ENCODE measurements around the gene MAP3K21. TPM values are rescaled to one million over a fixed set of nuclear protein-coding genes. Genes with fewer than 3 reads are reported as not detected.

Gene MAP3K21
- polyA plus RNA-seq, 1 donor from 2014 or later, result 3.7 TPM

GRCh38 chr1:233323718-233324117 lies 3.8 kb upstream of the MAP3K21 start:
- Histone ChIP-seq H3K79me2 (replicated peaks; ENCODE audit: insufficient read depth, low read length) (no peaks in the 10 kb centered on the region), H3K27ac (ENCODE audit: low read length) (no peak overlapping the region), H3K4me2 (ENCODE audit: low read length) (no peak overlapping the region), H3K9me3 (ENCODE audit: low read length) (no peaks in the 10 kb centered on the region), H3F3A (ENCODE audit: insufficient read depth, low read length, poor library complexity, severe bottlenecking) (no peaks in the 10 kb centered on the region), H3K36me3 (ENCODE audit: insufficient read depth, low read length) (no peaks in the 10 kb centered on the region), H3K27me3 (ENCODE audit: insufficient read depth, low read depth, low read length) (peaks cover 13% of the 10 kb centered on the region), H3K9me2 (ENCODE audit: insufficient read depth, low read length) (no peaks in the 10 kb centered on the region), H3K9ac (ENCODE audit: low read length) (no peak overlapping the region), H4K20me1 (ENCODE audit: insufficient read depth) (no peaks in the 10 kb centered on the region), H2AFZ (ENCODE audit: low read depth, low read length) (no peak overlapping the region), H3K4me3 (ENCODE audit: low read length) (no peak overlapping the region)
- no peak for TF ChIP-seq TAF1 (IDR thresholded peaks at IDR 0.05; ENCODE audit: low read depth)
- TF ChIP-seq REST (IDR thresholded peaks at IDR 0.05; ENCODE audit: borderline replicate concordance), result no peak
- no peak for TF ChIP-seq EZH2 (IDR thresholded peaks at IDR 0.05; ENCODE audit: borderline replicate concordance, insufficient read depth, low read length, poor library complexity, severe bottlenecking)
- TF ChIP-seq RAD21 (conservative IDR thresholded peaks at IDR 0.05), result no peak
- TF ChIP-seq SMC3 (conservative IDR thresholded peaks at IDR 0.05; ENCODE audit: poor library complexity), result no peak
- no peak for TF ChIP-seq CTCF (IDR thresholded peaks at IDR 0.05; ENCODE audit: poor library complexity, severe bottlenecking)
- no peak for TF ChIP-seq EP300 (conservative IDR thresholded peaks at IDR 0.05; ENCODE audit: poor library complexity, severe bottlenecking)
- no peak for TF ChIP-seq MXI1 (conservative IDR thresholded peaks at IDR 0.05; ENCODE audit: poor library complexity, severe bottlenecking)
- no peak for TF ChIP-seq POLR2AphosphoS5 (IDR thresholded peaks at IDR 0.05)

GRCh38 chr1:233326319-233326718 lies 1.2 kb upstream of the MAP3K21 start:
- Histone ChIP-seq H3K4me3 (ENCODE audit: low read length) (no peak overlapping the region), H3K9me3 (ENCODE audit: low read length) (no peaks in the 10 kb centered on the region), H3K27ac (ENCODE audit: low read length) (no peak overlapping the region), H3K27me3 (ENCODE audit: insufficient read depth, low read depth, low read length) (peaks cover 30% of the 10 kb centered on the region), H3K36me3 (ENCODE audit: insufficient read depth, low read length) (no peaks in the 10 kb centered on the region), H4K20me1 (ENCODE audit: insufficient read depth) (no peaks in the 10 kb centered on the region), H3K9me2 (ENCODE audit: insufficient read depth, low read length) (no peaks in the 10 kb centered on the region), H3K9ac (ENCODE audit: low read length) (no peak overlapping the region), H3K4me2 (ENCODE audit: low read length) (no peak overlapping the region), H3F3A (ENCODE audit: insufficient read depth, low read length, poor library complexity, severe bottlenecking) (no peaks in the 10 kb centered on the region), H3K79me2 (replicated peaks; ENCODE audit: insufficient read depth, low read length) (no peaks in the 10 kb centered on the region), H2AFZ (ENCODE audit: low read depth, low read length) (no peak overlapping the region)
- no peak for TF ChIP-seq EP300 (conservative IDR thresholded peaks at IDR 0.05; ENCODE audit: poor library complexity, severe bottlenecking)
- TF ChIP-seq RAD21 (conservative IDR thresholded peaks at IDR 0.05), result no peak
- TF ChIP-seq MXI1 (conservative IDR thresholded peaks at IDR 0.05; ENCODE audit: poor library complexity, severe bottlenecking), result no peak

All from neural cell (in vitro differentiated cells).